HG03066 (cell line): Measurements from ENCODE around the gene CD8A.
"Not testable (repeated sequence)": the region's sequence is repeated elsewhere in the genome, so short reads cannot be mapped to it uniquely, and the experiment has no call there.

ENCODE experiments used
- ATAC-seq: cut with Tn5 transposase; IDR thresholded peaks from one replicate; pipeline ENCODE4 v1.9.1; 2021; ENCODE audit warnings: low read depth; ENCODE audit not compliant: unreplicated experiment

CD8A gene

DNA sequence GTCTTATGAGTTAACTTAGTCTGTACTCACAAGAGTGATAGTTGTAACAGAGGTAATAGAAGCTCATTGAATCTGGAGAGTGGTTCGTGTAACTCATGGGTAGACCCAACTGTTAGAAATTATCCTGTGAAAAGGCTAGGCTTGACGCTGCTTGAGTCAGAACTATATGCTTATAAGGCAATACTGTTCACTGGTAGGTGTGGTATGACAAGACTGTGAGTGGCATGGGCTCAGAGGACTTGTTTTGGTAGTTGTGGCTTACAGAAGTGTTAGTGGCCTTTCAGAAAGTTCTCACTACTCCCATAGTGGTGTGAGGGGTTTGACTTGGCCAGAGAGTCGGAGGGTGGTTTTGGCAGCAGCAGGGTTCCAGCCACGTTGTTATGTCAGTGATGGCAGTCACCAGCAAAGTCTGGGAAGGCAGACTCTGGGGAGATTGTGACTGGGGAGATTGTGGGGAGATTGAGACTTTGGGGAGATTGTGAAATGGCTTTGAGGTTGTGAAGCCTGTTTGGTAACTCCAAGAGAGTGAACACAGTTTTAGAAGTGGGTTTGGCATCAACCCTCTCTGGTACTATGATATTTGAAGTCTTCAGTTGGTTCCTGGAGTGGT is 48.7 kb downstream of the CD8A start:
- not testable (repeated sequence) for ATAC-seq

GRCh38 chr2:86739889-86740288 is 50.8 kb downstream of the CD8A start:
- ATAC-seq, result not testable (repeated sequence)

DNA sequence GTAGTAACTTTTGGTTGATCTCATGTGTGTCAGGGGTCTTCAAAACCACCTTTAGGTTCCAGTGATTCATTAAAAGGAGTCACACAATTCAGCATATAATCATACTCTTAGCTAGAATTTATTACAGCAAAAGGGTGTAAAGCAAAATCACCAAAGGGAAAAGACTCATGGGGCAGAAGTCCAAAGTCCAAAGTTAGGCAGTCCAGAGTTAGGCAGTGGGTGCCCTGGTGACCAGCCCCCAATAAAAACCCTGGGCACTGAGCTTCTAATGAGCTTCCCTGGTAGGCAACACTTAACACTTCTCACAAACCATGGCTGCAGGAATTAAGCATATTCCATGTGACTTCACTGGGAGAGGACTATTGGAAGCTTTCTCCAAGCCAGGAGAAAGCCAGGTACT is 51.2 kb downstream of the CD8A start:
- not testable (repeated sequence) for ATAC-seq

- not testable (repeated sequence) for ATAC-seq
Measured at GRCh38 chr2:86734896-86735295, 55.8 kb downstream of the CD8A start.
